HL-60 (cell line): ENCODE results near the gene CEACAM21.
"Not testable (repeated sequence)": the region's sequence is repeated elsewhere in the genome, so short reads cannot be mapped to it uniquely, and the experiment has no call there.

Experiments
- GABPA ChIP-seq: IDR thresholded peaks from 2 replicates; pipeline ENCODE4 v1.6.1; 2012; ENCODE audit warnings: low read depth
- POLR2AphosphoS5 ChIP-seq: IDR thresholded peaks from 2 replicates; pipeline ENCODE4 v1.6.1; 2012; ENCODE audit warnings: low read depth
- TF ChIP-seq, protein P1 (sequence below): IDR thresholded peaks from one replicate; pipeline ENCODE4 v1.5.1; 2011; ENCODE audit warnings: low read length, control low read depth, inconsistent platforms; ENCODE audit not compliant: insufficient read depth

DNA sequence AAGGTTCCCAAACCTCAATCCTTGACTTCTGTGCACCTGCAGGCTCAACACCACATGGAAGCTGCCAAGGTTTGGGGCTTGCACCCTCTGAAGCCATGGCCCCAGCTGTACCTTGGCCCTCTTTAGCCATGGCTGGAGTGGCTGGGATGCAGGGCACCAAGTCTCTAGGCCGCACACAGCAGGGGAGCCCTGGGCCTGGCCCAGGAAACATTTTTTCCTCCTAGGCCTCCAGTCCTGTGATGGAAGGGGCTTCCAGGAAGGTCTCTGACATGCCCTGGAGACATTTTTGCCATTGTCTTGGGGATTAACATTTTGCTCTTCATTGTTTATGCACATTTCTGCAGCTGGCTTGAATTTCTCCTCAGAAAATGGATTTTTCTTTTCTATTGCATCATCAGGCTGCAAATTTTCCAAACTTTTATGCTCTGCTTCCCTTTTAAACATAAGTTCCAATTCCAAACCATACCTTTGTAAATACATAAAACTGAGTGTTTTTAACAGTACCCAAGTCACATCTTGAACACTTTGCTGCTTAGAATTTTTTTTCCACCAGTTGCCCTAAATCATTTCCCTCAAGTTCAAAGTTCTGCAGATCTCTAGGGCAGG is 6.7 kb downstream of the CEACAM21 start:
- TF ChIP-seq GABPA, POLR2AphosphoS5: not testable (repeated sequence)
- TF ChIP-seq, protein P1, sequence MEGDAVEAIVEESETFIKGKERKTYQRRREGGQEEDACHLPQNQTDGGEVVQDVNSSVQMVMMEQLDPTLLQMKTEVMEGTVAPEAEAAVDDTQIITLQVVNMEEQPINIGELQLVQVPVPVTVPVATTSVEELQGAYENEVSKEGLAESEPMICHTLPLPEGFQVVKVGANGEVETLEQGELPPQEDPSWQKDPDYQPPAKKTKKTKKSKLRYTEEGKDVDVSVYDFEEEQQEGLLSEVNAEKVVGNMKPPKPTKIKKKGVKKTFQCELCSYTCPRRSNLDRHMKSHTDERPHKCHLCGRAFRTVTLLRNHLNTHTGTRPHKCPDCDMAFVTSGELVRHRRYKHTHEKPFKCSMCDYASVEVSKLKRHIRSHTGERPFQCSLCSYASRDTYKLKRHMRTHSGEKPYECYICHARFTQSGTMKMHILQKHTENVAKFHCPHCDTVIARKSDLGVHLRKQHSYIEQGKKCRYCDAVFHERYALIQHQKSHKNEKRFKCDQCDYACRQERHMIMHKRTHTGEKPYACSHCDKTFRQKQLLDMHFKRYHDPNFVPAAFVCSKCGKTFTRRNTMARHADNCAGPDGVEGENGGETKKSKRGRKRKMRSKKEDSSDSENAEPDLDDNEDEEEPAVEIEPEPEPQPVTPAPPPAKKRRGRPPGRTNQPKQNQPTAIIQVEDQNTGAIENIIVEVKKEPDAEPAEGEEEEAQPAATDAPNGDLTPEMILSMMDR: not testable (repeated sequence)
